ENCODE data around the gene C3orf20.
A peak's percentile ranks its signal among the peaks of the same experiment; 100 is the strongest.

The C3orf20 gene
- 0 to 3.2 (median 0.16) reads per million in 17 experiments for total RNA-seq

DNA sequence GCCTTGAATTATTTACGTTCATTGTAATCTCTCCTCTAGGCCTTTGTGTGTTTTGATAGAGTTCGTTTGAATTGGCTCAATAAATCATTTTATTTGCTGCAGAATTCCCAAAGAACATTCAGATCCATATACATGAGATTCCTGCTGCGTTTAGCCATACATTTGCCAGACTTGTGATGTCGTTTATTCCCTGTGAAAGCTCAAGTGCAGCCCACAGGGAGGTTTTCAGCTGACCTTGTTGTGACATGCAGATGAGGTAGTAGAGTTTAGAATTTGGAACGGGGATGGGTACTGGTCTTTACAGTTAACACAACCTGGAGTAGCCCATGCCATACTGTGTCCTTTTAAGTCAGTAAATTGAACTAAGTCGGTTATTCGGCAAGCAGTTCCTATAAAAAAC, at the start of gene C3orf20:
C3orf20 (plus strand) TSS at position 301 of the 400 bp plus-strand sequence. CDS start 7,573 bp downstream, outside the sequence.
- DNase-seq: no peak

DNA sequence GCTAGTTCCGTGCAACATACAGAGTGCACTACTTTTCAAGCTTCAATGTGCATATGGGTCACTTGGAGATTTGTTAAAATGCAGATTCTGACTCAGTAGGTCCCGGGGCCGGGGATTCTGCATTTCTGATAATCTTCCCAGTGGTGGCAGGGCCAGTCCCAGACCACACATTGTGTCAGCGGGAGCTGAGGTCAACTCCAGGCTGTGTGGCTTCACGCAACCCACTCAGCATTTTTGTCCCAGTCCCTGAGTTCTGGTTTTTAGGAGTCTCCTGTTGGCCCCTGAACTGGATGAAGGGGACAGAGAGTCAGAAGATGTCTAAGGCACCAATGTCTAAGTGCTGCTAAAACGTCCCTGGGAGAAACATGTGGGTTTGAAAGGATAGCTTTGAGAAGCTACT, 49.5 kb upstream of the C3orf20 start:
- DNase-seq: no peak

DNA sequence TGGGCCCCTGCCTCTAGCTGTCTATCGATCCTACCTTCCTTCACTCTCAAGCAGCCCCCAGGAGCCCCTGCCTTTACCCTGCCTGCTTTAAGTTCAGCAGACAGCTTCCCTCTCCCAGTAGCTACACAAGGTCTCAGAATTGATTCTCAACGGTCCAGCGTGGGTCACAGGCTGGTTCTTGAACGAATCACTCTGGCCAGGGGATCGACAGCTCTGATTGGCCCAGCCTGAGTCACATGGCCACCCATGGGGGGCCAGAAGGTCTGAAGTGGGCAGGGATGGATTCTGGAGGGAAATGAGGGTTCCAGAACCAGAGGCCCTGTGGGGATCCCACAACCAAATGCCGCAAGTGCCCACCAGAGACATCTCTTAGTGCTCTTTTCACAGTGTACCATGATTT, 47.1 kb upstream of the C3orf20 start:
- no peak for DNase-seq

DNA sequence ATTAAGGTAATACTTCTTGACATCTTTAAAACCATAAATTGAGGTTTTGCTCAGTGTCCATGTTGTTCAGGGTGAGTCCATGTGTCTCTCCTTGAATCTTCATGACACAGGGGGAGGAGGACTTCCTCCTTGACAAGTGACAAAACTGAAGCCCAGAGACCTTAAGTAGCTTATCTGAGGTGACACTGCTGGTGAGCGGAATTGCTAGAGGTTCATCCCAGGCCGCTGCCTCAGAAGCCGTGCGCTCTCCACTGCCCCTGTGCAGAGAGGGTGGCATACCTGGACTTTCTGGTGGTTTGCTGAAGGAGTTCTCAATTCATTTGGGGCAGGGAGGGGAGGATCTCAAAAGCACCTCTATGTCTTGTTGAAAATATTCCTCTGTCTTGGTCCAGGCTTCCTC, 46.5 kb upstream of the C3orf20 start:
- no peak for DNase-seq

DNA sequence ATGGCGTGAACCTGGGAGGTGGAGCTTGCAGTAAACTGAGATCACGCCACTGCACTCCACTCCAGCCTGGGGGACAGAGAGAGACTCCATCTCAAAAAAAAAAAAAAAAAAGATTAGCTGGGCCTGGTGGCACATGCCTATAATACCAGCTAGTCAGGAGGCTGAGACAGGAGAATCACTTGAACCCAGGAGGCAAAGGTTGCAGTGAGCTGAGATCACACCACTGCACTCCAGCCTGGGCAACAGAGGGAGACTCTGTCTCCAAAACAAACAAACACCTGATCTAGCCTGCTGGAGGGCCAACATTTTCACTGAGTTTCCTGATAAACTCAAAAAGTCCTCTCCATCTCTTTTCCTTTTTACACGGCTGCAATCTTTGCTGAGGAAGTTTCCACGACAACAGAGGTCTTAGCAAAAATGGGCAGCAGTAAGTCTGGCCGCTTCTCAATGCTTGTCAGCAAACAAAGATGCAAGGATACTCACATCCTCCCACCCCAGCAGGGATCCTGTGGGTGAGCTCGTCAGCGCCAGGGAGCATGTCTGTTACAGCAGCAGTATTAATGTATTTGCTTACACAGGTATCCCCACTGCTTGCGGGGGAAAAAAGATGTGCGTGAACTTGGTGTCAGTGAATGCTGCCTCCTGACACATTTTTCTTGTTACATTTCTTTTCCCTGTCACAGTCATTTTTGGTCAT, 44.4 kb upstream of the C3orf20 start:
- DNase-seq: no peak

DNA sequence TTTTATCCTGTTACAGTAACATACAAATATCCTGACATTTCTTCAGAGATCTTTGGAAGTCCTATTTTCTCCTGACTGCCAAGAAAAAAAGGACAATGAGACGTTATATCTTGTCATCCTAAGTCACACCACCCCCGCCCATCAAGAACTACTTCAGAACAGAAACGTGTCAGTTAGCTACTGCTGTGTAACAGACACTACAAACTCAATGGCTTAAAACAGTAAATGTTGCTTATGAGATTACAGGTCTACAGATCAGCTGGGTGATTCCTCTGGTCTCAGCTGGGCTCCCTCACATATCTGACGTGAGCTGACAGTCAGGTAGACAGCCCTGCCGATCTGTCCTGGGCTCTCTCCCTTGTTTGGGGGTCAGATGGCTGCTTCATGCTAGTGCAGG, 43.8 kb upstream of the C3orf20 start:
- no peak for DNase-seq

DNA sequence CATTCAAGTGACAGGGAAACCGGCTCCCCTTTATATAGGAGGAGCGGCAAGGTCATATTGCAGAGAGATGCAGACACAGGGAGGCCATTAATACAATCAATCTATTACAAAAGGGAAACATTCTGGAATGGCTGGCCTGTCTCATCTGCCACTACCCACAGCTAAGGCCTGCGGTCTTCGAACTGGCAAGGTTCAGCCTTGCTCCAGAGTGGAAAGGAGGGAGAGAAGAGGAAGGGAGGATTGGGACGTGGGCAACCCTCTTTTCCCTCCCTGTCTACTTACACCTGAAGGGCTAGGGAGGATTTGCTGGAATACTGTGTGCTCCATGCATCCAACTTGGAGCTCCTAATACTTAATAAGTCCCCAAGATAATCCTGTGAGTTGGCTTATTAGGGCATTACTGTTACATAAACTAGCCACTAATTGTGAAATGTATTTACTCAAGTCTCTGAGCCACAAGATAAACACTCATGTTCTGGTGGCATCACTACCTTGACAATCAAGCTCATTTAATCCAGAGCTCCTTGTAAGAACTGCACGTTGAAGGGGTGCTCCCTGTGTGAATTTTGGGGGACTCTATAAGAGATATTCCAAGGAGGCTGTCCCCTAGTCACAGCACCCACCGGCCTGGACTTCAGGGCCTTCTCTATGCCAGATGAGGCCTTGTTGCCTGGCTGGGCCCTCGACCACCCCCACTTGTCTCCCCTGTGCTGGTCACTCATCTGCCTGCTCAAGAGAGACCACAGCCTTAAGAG, 43.1 kb upstream of the C3orf20 start:
- no peak for DNase-seq

GRCh38 chr3:14632442-14632930, 42.5 kb upstream of the C3orf20 start:
- DNase-seq: no peak

DNA sequence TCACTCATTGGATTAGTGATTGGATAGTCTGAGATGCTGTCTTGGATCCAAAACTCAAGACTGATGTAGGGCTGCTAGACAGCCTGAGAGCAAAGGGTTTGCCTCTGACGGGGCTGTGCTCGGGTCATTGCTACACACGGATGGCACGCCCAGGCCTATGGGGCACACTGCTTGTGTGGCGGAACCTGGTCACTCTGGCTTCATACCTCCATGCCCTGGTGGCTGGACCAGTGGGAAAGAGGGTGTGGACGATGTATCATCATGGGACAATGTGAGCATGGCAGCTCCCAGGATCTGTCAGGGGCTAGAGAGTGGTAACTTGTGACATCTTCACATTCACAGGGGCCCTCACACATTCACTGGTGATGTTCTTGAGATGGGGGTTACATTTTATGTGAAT, 41.5 kb upstream of the C3orf20 start:
- no peak for DNase-seq

- DNase-seq: peak; percentile 66 to 89 (median 78)
Measured at GRCh38 chr3:14633819-14634424, 41.0 kb upstream of the C3orf20 start.

DNA sequence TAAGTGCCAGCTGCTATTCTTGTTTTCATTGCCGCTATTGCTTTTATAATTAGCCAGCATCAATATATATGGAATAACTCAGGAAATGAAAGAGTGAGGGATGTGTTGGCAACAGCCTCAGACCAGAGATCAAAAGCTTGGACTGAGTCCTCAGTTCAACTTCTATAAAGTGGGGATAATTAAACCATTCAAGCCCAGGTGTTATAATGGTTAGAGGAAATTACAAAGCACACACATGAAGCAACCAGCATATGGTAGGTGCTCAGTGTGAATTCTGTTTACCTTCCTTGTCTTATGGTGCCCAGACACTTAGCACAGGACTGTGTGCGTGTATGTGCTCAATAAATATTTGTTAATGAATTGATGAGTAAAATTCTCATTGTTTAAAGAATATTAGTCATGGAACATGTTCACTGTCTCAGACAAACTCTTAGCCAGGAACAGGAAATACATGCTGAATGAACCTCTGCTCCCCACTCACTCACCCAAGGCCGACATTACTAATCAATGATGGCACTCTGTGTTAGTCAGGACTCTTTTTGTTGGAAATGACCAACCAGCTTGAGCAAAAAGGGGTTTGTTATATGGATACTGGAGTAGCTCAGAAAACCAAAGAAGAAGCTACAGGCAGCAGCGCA, 40.1 kb upstream of the C3orf20 start:
- no peak for DNase-seq

DNA sequence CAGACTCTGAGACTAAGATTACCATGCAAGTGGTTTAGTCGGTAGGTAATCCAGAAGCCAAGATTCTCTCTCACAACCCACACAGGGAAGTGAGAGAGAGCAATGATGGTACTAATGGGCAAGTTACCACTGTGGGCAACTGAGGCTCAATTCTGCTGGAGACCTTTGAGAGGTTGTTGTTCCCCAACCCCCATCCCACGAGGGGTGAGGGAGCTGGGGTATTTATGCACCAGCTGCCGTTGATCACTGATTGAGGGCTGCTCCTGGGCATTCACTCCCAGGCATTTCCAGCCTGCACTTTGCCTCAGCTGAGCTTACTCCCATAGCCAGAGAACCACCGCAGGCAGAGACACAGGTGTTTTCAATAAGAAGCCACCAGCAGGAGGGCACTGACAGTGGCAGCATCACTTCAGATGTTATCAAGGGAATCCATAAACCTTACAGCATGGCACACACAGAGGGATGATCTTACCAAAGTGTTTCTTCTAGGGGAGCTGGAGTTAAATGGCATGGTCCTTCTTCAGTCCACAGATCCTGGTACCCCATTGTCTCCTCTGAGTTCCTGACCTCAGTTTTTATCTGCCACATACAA, 38.3 kb upstream of the C3orf20 start:
- no peak for DNase-seq

DNA sequence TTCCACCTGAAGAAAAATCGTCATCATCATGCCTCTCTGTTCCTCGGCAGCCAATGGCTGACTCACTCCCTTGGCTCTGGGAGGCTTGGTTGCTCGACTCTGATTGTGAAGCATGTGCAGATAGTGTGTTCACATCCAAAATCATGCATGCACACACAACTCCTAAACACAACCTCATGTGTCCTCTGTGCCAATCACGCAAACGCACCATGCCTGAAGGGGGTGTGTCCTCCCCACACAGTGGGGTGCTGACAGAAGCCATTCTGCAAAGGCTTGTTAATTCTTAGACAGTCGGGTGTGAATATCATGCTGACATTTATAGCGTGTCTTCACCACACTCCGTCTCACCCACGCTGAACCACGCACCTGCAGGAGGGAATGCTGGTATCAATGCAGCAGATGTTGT, 34.8 kb upstream of the C3orf20 start:
- DNase-seq: no peak

- no peak for DNase-seq
Measured at GRCh38 chr3:14640734-14641133, 34.2 kb upstream of the C3orf20 start.

DNA sequence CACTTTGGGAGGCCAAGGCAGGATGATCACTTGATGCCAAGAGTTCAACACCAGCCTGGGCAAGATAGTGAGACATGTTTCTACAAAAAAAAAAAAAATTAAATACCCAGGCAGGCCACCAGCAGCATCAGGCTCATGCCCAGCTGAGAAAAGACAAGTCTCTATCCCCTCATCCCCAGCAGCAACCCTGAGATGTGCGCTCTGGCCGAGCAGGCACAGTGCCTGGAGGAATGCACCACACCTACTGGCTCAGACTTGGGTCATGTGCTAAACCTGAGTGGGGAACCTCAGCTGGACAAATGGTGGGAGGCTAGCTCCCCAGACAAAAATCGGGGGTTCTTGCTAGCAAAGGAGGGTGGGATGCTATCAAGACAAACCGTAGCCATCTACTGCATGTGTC, 33.6 kb upstream of the C3orf20 start:
- no peak for DNase-seq

GRCh38 chr3:14645453-14645852, 29.5 kb upstream of the C3orf20 start:
- DNase-seq: no peak

DNA sequence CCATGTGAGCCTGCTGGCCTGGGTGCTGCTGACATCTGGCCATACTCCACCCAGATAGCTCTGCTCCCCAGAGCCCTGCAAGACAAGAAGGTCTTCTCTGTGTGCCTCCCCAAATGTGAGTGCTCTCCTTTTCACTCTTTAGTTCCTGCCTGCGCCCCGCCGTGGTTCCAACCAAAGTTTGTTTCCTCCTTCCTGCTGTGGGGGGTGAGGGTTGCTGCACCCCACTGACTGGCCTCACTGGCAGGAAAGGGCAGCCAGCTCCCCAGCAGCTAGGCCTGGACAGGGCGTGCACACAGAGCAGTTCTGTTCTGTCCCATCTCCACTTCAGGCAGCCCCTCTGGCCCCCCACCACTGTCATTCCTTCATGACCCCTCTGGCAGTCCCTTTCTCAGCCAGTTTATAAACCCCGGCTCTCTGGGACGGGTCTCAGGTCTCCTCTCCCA, 28.8 kb upstream of the C3orf20 start:
- DNase-seq: no peak

- DNase-seq: no peak
Measured at GRCh38 chr3:14646589-14647413, 28.1 kb upstream of the C3orf20 start.

DNA sequence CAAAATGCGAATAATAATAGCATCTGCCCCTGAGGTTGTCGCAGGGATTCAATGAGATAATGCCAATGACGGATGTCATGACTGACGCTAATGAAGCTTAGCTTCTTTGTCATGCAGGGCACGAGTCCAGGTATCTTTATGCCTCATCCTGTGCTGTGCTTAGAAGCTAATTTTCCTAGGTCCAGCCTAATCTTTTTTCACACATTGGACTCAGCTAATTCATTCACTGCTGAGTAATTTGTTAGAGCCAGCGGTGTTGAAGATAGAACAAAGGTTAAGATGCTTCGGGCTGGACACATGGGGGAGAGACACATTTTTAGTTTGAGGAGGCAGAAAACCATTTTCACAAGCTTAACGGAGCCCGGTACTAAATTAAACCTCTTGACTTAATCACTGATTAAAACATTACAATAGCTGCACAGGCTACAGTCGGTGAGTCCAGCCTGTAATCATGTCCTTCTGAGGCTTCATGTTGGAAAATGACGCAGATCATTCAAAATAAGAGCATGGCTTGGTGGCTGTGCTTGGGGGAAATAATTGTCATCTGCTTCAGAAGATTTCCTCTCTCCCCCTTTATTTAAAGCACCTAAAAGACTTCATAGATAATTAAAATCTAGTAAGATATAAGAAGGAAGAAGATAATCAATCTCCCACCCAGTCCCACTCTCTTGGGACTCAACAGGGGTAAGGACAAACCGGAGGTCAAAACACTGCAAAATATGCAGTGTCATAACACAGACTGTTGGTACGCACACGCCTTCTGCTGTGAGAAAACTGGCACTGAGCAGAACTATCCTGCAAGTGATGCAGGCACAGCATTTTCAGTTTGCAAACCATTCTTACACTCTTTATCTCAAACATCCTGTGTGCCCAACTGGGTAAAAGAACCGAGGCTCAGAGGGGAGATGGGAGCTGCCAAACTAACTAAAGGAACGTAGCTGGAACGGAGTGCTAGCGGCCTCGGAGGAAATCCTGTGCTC, 26.7 kb upstream of the C3orf20 start:
- peak in 2 of 4 experiments; percentile 35 to 37 for DNase-seq

DNA sequence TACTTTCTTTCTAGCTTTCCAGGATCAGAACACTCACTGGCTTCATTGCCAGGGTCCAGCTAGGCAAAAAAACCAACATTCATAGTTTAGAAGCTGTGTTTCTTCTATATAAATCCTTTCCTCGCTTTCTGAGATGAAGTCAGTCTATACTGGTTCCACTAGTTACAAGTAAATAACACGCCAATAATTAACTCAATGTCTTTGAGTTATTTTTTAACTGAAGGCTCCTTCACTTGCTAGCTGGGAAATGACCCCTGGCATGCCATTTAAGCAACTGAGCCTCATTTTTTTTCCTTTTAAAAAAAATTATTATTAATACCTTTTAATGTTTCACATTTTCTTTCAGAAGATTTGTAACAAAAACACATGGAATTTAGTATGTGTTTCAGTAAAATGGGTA, 25.5 kb upstream of the C3orf20 start:
- no peak for DNase-seq

Measured in suppressor macrophage (primary cell).